ENCODE measurements around the gene TBCD.

The TBCD gene

GRCh38 chr17:82867763-82868325, 116.0 kb downstream of the TBCD start:
- Mint-ChIP-seq H3K4me3 (no peak overlapping the region), H3K27ac (no peak overlapping the region), H3K4me1 (peaks cover 38% of the 10 kb centered on the region), H3K36me3 (peaks cover 5% of the 10 kb centered on the region), H3K27me3 (no peaks in the 10 kb centered on the region), H3K9me3 (no peaks in the 10 kb centered on the region)

- Mint-ChIP-seq H3K36me3 (peaks cover 5% of the 10 kb centered on the region), H3K4me3 (no peak overlapping the region), H3K27me3 (no peaks in the 10 kb centered on the region), H3K27ac (no peak overlapping the region), H3K9me3 (no peaks in the 10 kb centered on the region), H3K4me1 (peaks cover 29% of the 10 kb centered on the region)
These were observed 116.9 kb downstream of the TBCD start for GRCh38 chr17:82868715-82869131.

GRCh38 chr17:82869536-82869935, 117.7 kb downstream of the TBCD start:
- Mint-ChIP-seq H3K4me1 (peaks cover 21% of the 10 kb centered on the region), H3K36me3 (peaks cover 5% of the 10 kb centered on the region), H3K27ac (no peak overlapping the region), H3K27me3 (no peaks in the 10 kb centered on the region), H3K9me3 (no peaks in the 10 kb centered on the region), H3K4me3 (no peak overlapping the region)

GRCh38 chr17:82870091-82870491, 118.2 kb downstream of the TBCD start:
- Mint-ChIP-seq H3K27me3 (no peaks in the 10 kb centered on the region), H3K27ac (no peak overlapping the region), H3K4me3 (no peak overlapping the region), H3K9me3 (no peaks in the 10 kb centered on the region), H3K4me1 (peaks cover 17% of the 10 kb centered on the region), H3K36me3 (peaks cover 5% of the 10 kb centered on the region)

GRCh38 chr17:82870541-82870940, 118.7 kb downstream of the TBCD start:
- H3K9me3 Mint-ChIP-seq = no peaks in the 10 kb centered on the region
- peaks cover 5% of the 10 kb centered on the region for H3K36me3 Mint-ChIP-seq
- no peak overlapping the region for H3K27ac Mint-ChIP-seq
- no peak overlapping the region for H3K4me3 Mint-ChIP-seq
- peaks cover 12% of the 10 kb centered on the region for H3K4me1 Mint-ChIP-seq
- H3K27me3 Mint-ChIP-seq = no peaks in the 10 kb centered on the region

- Mint-ChIP-seq H3K27ac (no peak overlapping the region), H3K4me1 (peaks cover 6% of the 10 kb centered on the region), H3K4me3 (no peak overlapping the region), H3K27me3 (no peaks in the 10 kb centered on the region), H3K9me3 (no peaks in the 10 kb centered on the region), H3K36me3 (peaks cover 5% of the 10 kb centered on the region)
These were observed 119.4 kb downstream of the TBCD start for GRCh38 chr17:82871056-82871775.

GRCh38 chr17:82871776-82872561, 120.1 kb downstream of the TBCD start:
- Mint-ChIP-seq H3K4me1 (peaks cover 8% of the 10 kb centered on the region), H3K36me3 (peaks cover 5% of the 10 kb centered on the region), H3K4me3 (no peak overlapping the region), H3K27me3 (no peaks in the 10 kb centered on the region), H3K27ac (no peak overlapping the region), H3K9me3 (no peaks in the 10 kb centered on the region)

- H3K4me3 Mint-ChIP-seq = no peak overlapping the region
These were observed 121.0 kb downstream of the TBCD start for GRCh38 chr17:82872591-82873520.

GRCh38 chr17:82873521-82873920, 121.7 kb downstream of the TBCD start:
- no peak overlapping the region for H3K27ac Mint-ChIP-seq
- H3K4me3 Mint-ChIP-seq = no peak overlapping the region
- peaks cover 18% of the 10 kb centered on the region for H3K4me1 Mint-ChIP-seq
- H3K9me3 Mint-ChIP-seq = no peaks in the 10 kb centered on the region
- H3K27me3 Mint-ChIP-seq = no peaks in the 10 kb centered on the region
- H3K36me3 Mint-ChIP-seq = peaks cover 5% of the 10 kb centered on the region

More at GRCh38 chr17:82872591-82873520, 121.0 kb downstream of the TBCD start:
- H3K9me3 Mint-ChIP-seq = no peaks in the 10 kb centered on the region
- no peak overlapping the region for H3K27ac Mint-ChIP-seq
- H3K4me1 Mint-ChIP-seq = peaks cover 14% of the 10 kb centered on the region
- H3K27me3 Mint-ChIP-seq = no peaks in the 10 kb centered on the region
- H3K36me3 Mint-ChIP-seq = peaks cover 5% of the 10 kb centered on the region

- peaks cover 23% of the 10 kb centered on the region for H3K4me1 Mint-ChIP-seq
- H3K4me3 Mint-ChIP-seq = no peak overlapping the region
- peaks cover 3% of the 10 kb centered on the region for H3K36me3 Mint-ChIP-seq
- H3K27me3 Mint-ChIP-seq = no peaks in the 10 kb centered on the region
- H3K27ac Mint-ChIP-seq = no peak overlapping the region
- H3K9me3 Mint-ChIP-seq = no peaks in the 10 kb centered on the region
These were observed 122.4 kb downstream of the TBCD start for GRCh38 chr17:82874011-82874835.

GRCh38 chr17:82875407-82875856, 123.6 kb downstream of the TBCD start:
- no peaks in the 10 kb centered on the region for H3K27me3 Mint-ChIP-seq
- peaks cover 35% of the 10 kb centered on the region for H3K4me1 Mint-ChIP-seq
- H3K4me3 Mint-ChIP-seq = no peak overlapping the region
- peaks cover 3% of the 10 kb centered on the region for H3K36me3 Mint-ChIP-seq
- no peaks in the 10 kb centered on the region for H3K9me3 Mint-ChIP-seq
- no peak overlapping the region for H3K27ac Mint-ChIP-seq

GRCh38 chr17:82876149-82876548, 124.3 kb downstream of the TBCD start:
- Mint-ChIP-seq H3K36me3 (peaks cover 2% of the 10 kb centered on the region), H3K4me1 (peaks cover 37% of the 10 kb centered on the region), H3K27me3 (no peaks in the 10 kb centered on the region), H3K4me3 (no peak overlapping the region), H3K9me3 (no peaks in the 10 kb centered on the region), H3K27ac (no peak overlapping the region)

- Mint-ChIP-seq H3K4me1 (peaks cover 41% of the 10 kb centered on the region), H3K36me3 (peaks cover 2% of the 10 kb centered on the region), H3K27me3 (no peaks in the 10 kb centered on the region), H3K4me3 (no peak overlapping the region), H3K9me3 (no peaks in the 10 kb centered on the region), H3K27ac (no peak overlapping the region)
These were observed 124.9 kb downstream of the TBCD start for GRCh38 chr17:82876602-82877379.

GRCh38 chr17:82878527-82878926, 126.7 kb downstream of the TBCD start:
- Mint-ChIP-seq H3K4me1 (peaks cover 58% of the 10 kb centered on the region), H3K9me3 (no peaks in the 10 kb centered on the region), H3K4me3 (no peak overlapping the region), H3K36me3 (peaks cover 2% of the 10 kb centered on the region), H3K27ac (no peak overlapping the region), H3K27me3 (no peaks in the 10 kb centered on the region)

Data from activated naive CD4-positive, alpha-beta T cell treated with anti-CD3 and anti-CD28 coated beads, Interleukin-2, amount 50 U/mL, for 24 hours (primary cell).